Right atrium auricular region (tissue), 2 donors: ENCODE measurements around the gene SLC66A1. TPM values are rescaled to one million over a fixed set of nuclear protein-coding genes. Genes with fewer than 3 reads are reported as not detected.

Experiments used
- DNase-seq: peaks from one replicate; pipeline ENCODE4 v3.0.0-alpha.2; 2019; ENCODE audit warnings: low spot score
- H3K27ac ChIP-seq, 2 donors: fragments of 200-600 bp; sonication (generic); 1 replicate in 1 of 2; 2 replicates in 1 of 2; pipeline ENCODE4 v1.5.1; 2016 to 2019
- H3K27me3 ChIP-seq, 2 donors: fragments of 200-600 bp; sonication (generic); one replicate each; pipeline versions ENCODE4 v1.5.1 to v1.6.0; 2017 to 2019
- H3K36me3 ChIP-seq: fragments of 200-600 bp; sonication (generic); one replicate; pipeline ENCODE4 v1.5.1; 2016
- H3K4me1 ChIP-seq, 2 donors: fragments of 200-600 bp; sonication (generic); one replicate each; pipeline versions ENCODE4 v1.5.1 to v1.6.0; 2017 to 2019
- H3K4me3 ChIP-seq, 2 donors: fragments of 200-600 bp; sonication (generic); 1 replicate in 1 of 2; 2 replicates in 1 of 2; pipeline ENCODE4 v1.5.1; 2017 to 2019; ENCODE audit warnings: mild to moderate bottlenecking in 1 of 2, moderate library complexity in 1 of 2
- H3K9me3 ChIP-seq, 2 donors: fragments of 200-600 bp; sonication (generic); one replicate each; pipeline ENCODE4 v1.5.1; 2019
- CTCF ChIP-seq, 2 donors: fragments of 200-600 bp; sonication (generic); IDR thresholded peaks; one replicate each; pipeline ENCODE4 v1.5.1; 2019; ENCODE audit warnings: antibody characterized with exemption in 2 of 2
- total RNA-seq, 2 donors: library from RNA; depleted of rRNA; stranded (reverse); fragments of >200 nt; gene quantifications; one replicate each; pipeline ENCODE4 v1.1.0, GENCODE V29; 2016

SLC66A1 gene
- total RNA-seq, 2 donors from 2014 or later, result 6.8 to 9.7 TPM

- Histone ChIP-seq H3K9me3 (no peaks in the 10 kb centered on the region), H3K27me3 (no peaks in the 10 kb centered on the region), H3K4me1 (peaks cover 0 to 21% of the 10 kb centered on the region in 2 donors), H3K36me3 (peaks cover 47% of the 10 kb centered on the region), H3K27ac (no peak overlapping the region), H3K4me3 (no peak overlapping the region)
- no peak for DNase-seq
- TF ChIP-seq CTCF (IDR thresholded peaks at IDR 0.05), result no peak
These were observed 45.3 kb downstream of the SLC66A1 start for GRCh38 chr1:19357299-19357986.

GRCh38 chr1:19358710-19359109, 46.6 kb downstream of the SLC66A1 start:
- peaks cover 34% of the 10 kb centered on the region for H3K36me3 ChIP-seq
- no peaks in the 10 kb centered on the region for H3K9me3 ChIP-seq
- peaks cover 0 to 21% of the 10 kb centered on the region in 2 donors for H3K4me1 ChIP-seq
- H3K27ac ChIP-seq, result no peak overlapping the region
- no peak for DNase-seq
- H3K4me3 ChIP-seq, result no peak overlapping the region
- TF ChIP-seq CTCF (IDR thresholded peaks at IDR 0.05), result no peak
- H3K27me3 ChIP-seq, result no peaks in the 10 kb centered on the region

GRCh38 chr1:19359357-19359756, 47.2 kb downstream of the SLC66A1 start:
- Histone ChIP-seq H3K27ac (no peak overlapping the region), H3K4me3 (no peak overlapping the region), H3K4me1 (peaks cover 0 to 21% of the 10 kb centered on the region in 2 donors), H3K36me3 (peaks cover 28% of the 10 kb centered on the region), H3K9me3 (no peaks in the 10 kb centered on the region), H3K27me3 (no peaks in the 10 kb centered on the region)
- no peak for TF ChIP-seq CTCF (IDR thresholded peaks at IDR 0.05)
- DNase-seq, result no peak

- H3K36me3 ChIP-seq, result peaks cover 26% of the 10 kb centered on the region
- no peak for DNase-seq
These were observed 47.9 kb downstream of the SLC66A1 start for GRCh38 chr1:19360016-19360415.

GRCh38 chr1:19360432-19360831, 48.3 kb downstream of the SLC66A1 start:
- Histone ChIP-seq H3K27ac (no peak overlapping the region), H3K9me3 (no peaks in the 10 kb centered on the region), H3K27me3 (no peaks in the 10 kb centered on the region), H3K4me1 (peaks cover 0 to 21% of the 10 kb centered on the region in 2 donors), H3K36me3 (peaks cover 23% of the 10 kb centered on the region), H3K4me3 (no peak overlapping the region)
- TF ChIP-seq CTCF (IDR thresholded peaks at IDR 0.05), result no peak
- no peak for DNase-seq

More at GRCh38 chr1:19360016-19360415, 47.9 kb downstream of the SLC66A1 start:
- Histone ChIP-seq H3K4me3 (no peak overlapping the region), H3K4me1 (peaks cover 0 to 21% of the 10 kb centered on the region in 2 donors), H3K27me3 (no peaks in the 10 kb centered on the region), H3K9me3 (no peaks in the 10 kb centered on the region), H3K27ac (no peak overlapping the region)
- no peak for TF ChIP-seq CTCF (IDR thresholded peaks at IDR 0.05)
